ENCODE results near the gene SLC49A3. TPM values are rescaled to one million over a fixed set of nuclear protein-coding genes. Genes with fewer than 3 reads are reported as not detected.

SLC49A3 gene
- polyA plus RNA-seq, 1 donor from 2014 or later = not detected

DNA sequence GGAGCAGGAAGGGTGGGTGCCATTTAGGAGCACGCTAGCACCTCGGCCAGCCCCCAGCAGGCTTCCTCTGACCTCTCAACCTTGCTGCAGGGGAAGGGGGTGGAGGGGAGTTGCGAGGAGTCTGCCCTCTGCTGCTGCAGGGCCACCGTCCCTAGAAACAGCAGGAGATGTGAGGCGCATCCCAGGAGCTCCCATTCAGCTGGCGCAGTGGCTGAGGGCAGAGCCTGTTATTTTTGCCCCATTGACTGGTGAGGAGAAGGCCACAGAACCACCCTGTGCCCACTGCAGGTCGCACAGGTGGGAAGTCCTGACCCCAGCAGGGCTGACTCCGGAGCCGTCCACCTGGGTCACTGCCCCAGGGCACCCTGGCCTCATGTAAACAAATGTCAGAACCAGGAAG, 55.5 kb downstream of the SLC49A3 start:
- Histone ChIP-seq H3K9me3 (ENCODE audit: low read length) (no peaks in the 10 kb centered on the region), H2AFZ (ENCODE audit: low read depth, low read length) (no peak overlapping the region), H3K36me3 (ENCODE audit: insufficient read depth, low read length) (no peaks in the 10 kb centered on the region), H3K27ac (ENCODE audit: low read length) (no peak overlapping the region), H3K4me2 (ENCODE audit: low read length) (no peak overlapping the region), H3K27me3 (ENCODE audit: insufficient read depth, low read depth, low read length) (no peaks in the 10 kb centered on the region), H3F3A (ENCODE audit: insufficient read depth, low read length, poor library complexity, severe bottlenecking) (no peaks in the 10 kb centered on the region), H3K9me2 (ENCODE audit: insufficient read depth, low read length) (no peaks in the 10 kb centered on the region), H4K20me1 (ENCODE audit: insufficient read depth) (no peaks in the 10 kb centered on the region), H3K9ac (ENCODE audit: low read length) (no peak overlapping the region), H3K79me2 (replicated peaks; ENCODE audit: insufficient read depth, low read length) (no peaks in the 10 kb centered on the region), H3K4me3 (ENCODE audit: low read length) (no peak overlapping the region)
- TF ChIP-seq EZH2 (IDR thresholded peaks at IDR 0.05; ENCODE audit: borderline replicate concordance, insufficient read depth, low read length, poor library complexity, severe bottlenecking) (no peak), RAD21 (conservative IDR thresholded peaks at IDR 0.05) (no peak), TAF1 (IDR thresholded peaks at IDR 0.05; ENCODE audit: low read depth) (no peak), CTCF (IDR thresholded peaks at IDR 0.05; ENCODE audit: poor library complexity, severe bottlenecking) (no peak), POLR2AphosphoS5 (IDR thresholded peaks at IDR 0.05) (no peak), EP300 (conservative IDR thresholded peaks at IDR 0.05; ENCODE audit: poor library complexity, severe bottlenecking) (no peak), SMC3 (conservative IDR thresholded peaks at IDR 0.05; ENCODE audit: poor library complexity) (no peak), MXI1 (conservative IDR thresholded peaks at IDR 0.05; ENCODE audit: poor library complexity, severe bottlenecking) (no peak)
- TF ChIP-seq, protein P1, sequence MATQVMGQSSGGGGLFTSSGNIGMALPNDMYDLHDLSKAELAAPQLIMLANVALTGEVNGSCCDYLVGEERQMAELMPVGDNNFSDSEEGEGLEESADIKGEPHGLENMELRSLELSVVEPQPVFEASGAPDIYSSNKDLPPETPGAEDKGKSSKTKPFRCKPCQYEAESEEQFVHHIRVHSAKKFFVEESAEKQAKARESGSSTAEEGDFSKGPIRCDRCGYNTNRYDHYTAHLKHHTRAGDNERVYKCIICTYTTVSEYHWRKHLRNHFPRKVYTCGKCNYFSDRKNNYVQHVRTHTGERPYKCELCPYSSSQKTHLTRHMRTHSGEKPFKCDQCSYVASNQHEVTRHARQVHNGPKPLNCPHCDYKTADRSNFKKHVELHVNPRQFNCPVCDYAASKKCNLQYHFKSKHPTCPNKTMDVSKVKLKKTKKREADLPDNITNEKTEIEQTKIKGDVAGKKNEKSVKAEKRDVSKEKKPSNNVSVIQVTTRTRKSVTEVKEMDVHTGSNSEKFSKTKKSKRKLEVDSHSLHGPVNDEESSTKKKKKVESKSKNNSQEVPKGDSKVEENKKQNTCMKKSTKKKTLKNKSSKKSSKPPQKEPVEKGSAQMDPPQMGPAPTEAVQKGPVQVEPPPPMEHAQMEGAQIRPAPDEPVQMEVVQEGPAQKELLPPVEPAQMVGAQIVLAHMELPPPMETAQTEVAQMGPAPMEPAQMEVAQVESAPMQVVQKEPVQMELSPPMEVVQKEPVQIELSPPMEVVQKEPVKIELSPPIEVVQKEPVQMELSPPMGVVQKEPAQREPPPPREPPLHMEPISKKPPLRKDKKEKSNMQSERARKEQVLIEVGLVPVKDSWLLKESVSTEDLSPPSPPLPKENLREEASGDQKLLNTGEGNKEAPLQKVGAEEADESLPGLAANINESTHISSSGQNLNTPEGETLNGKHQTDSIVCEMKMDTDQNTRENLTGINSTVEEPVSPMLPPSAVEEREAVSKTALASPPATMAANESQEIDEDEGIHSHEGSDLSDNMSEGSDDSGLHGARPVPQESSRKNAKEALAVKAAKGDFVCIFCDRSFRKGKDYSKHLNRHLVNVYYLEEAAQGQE (IDR thresholded peaks at IDR 0.05; ENCODE audit: borderline replicate concordance) = no peak

DNA sequence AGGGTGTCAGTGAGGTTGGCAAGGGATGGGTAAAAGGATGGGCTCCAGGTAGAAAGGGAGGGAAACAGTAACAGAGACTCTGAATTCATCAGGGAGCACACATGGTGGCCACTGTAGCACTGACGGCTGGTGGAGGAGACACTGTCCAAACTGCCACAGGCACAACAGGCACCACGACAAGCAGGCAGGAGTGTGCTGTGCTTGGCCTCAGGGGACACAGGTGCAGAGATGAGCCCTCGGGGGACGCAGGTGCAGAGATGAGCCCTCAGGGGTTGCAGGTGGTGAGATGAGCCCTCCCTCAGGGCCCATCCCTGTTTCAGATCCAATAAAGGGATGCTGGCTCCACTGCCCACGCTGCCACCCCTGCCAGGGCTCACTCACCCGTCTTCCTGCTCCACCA, 56.0 kb downstream of the SLC49A3 start:
- TF ChIP-seq EP300 (conservative IDR thresholded peaks at IDR 0.05; ENCODE audit: poor library complexity, severe bottlenecking) = no peak
- no peak for TF ChIP-seq RAD21 (conservative IDR thresholded peaks at IDR 0.05)
- no peak for TF ChIP-seq CTCF (IDR thresholded peaks at IDR 0.05; ENCODE audit: poor library complexity, severe bottlenecking)
- TF ChIP-seq TAF1 (IDR thresholded peaks at IDR 0.05; ENCODE audit: low read depth) = no peak
- no peak for TF ChIP-seq EZH2 (IDR thresholded peaks at IDR 0.05; ENCODE audit: borderline replicate concordance, insufficient read depth, low read length, poor library complexity, severe bottlenecking)
- no peak for TF ChIP-seq POLR2AphosphoS5 (IDR thresholded peaks at IDR 0.05)
- TF ChIP-seq MXI1 (conservative IDR thresholded peaks at IDR 0.05; ENCODE audit: poor library complexity, severe bottlenecking) = no peak
- TF ChIP-seq, protein P1 (IDR thresholded peaks at IDR 0.05; ENCODE audit: borderline replicate concordance) = no peak
- TF ChIP-seq SMC3 (conservative IDR thresholded peaks at IDR 0.05; ENCODE audit: poor library complexity) = no peak

More for the DNA sequence above, 56.0 kb downstream of the SLC49A3 start:
- Histone ChIP-seq H3K27me3 (ENCODE audit: insufficient read depth, low read depth, low read length) (no peaks in the 10 kb centered on the region), H2AFZ (ENCODE audit: low read depth, low read length) (no peak overlapping the region), H3K79me2 (replicated peaks; ENCODE audit: insufficient read depth, low read length) (no peaks in the 10 kb centered on the region), H3K27ac (ENCODE audit: low read length) (no peak overlapping the region), H3K9me3 (ENCODE audit: low read length) (no peaks in the 10 kb centered on the region), H3K36me3 (ENCODE audit: insufficient read depth, low read length) (no peaks in the 10 kb centered on the region), H4K20me1 (ENCODE audit: insufficient read depth) (no peaks in the 10 kb centered on the region), H3K4me3 (ENCODE audit: low read length) (no peak overlapping the region), H3K9ac (ENCODE audit: low read length) (no peak overlapping the region), H3K9me2 (ENCODE audit: insufficient read depth, low read length) (no peaks in the 10 kb centered on the region), H3F3A (ENCODE audit: insufficient read depth, low read length, poor library complexity, severe bottlenecking) (no peaks in the 10 kb centered on the region), H3K4me2 (ENCODE audit: low read length) (no peak overlapping the region)

All from neural cell (in vitro differentiated cells).